OCI-LY1 (cell line): ENCODE data around the gene MUC6.

Experiments
- CTCF ChIP-seq: fragments of 200-600 bp; sonication (generic), shearing (Covaris generic); IDR thresholded peaks from 2 replicates; pipeline ENCODE4 v1.5.1; 2017; ENCODE audit warnings: mild to moderate bottlenecking, antibody characterized with exemption, low read length, moderate library complexity, mixed read lengths
- EZH2 ChIP-seq: fragments of 200-600 bp; sonication (generic), shearing (Covaris generic); IDR thresholded peaks from 2 replicates; pipeline ENCODE4 v1.8.0; 2017; ENCODE audit warnings: borderline replicate concordance, mixed run types, mild to moderate bottlenecking, antibody characterized with exemption, low read length, moderate library complexity, mixed read lengths

GRCh38 chr11:980438-981357 is 55.8 kb downstream of the MUC6 start:
- TF ChIP-seq EZH2 (no peak), CTCF (no peak)
